Inflammatory macrophage treated with lipopolysaccharide for 1 hour (primary cell): Measurements from ENCODE around the gene MIA3.
"Not testable (repeated sequence)": the region's sequence is repeated elsewhere in the genome, so short reads cannot be mapped to it uniquely, and the experiment has no call there.

Experiments used
- DNase-seq, 2 donors: peaks; one replicate each; pipeline ENCODE4 v3.0.0-alpha.2; 2020 to 2022

The MIA3 gene

GRCh38 chr1:222665964-222666363 is 48.1 kb downstream of the MIA3 start:
- DNase-seq: no peak

- DNase-seq: not testable (repeated sequence)
These were observed 50.3 kb downstream of the MIA3 start for GRCh38 chr1:222668184-222668583.

- DNase-seq: not testable (repeated sequence)
These were observed 51.2 kb downstream of the MIA3 start for GRCh38 chr1:222669107-222669506.

- no peak for DNase-seq
These were observed 52.2 kb downstream of the MIA3 start for GRCh38 chr1:222670110-222670509.

DNA sequence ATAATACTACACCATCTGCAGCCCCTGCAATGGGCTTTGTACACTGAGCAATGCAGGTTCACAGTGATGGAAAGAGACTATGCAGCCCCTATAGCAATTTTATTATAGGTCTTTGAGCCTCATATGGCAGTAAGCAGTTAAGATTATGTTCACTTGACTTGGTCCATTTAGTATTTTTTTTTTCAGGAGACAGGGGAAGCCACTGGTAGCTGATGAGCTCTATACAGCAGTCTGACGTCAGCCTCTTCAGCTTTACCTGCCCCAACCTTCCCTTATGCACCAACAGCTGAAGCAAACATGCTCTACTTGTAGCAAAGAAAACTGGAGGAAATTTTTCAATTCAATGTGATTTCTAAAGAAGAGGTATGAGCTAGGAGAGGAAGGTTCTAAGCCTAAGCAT is 62.2 kb downstream of the MIA3 start:
- no peak for DNase-seq

- DNase-seq: no peak
These were observed 73.1 kb downstream of the MIA3 start for GRCh38 chr1:222691016-222691415.

DNA sequence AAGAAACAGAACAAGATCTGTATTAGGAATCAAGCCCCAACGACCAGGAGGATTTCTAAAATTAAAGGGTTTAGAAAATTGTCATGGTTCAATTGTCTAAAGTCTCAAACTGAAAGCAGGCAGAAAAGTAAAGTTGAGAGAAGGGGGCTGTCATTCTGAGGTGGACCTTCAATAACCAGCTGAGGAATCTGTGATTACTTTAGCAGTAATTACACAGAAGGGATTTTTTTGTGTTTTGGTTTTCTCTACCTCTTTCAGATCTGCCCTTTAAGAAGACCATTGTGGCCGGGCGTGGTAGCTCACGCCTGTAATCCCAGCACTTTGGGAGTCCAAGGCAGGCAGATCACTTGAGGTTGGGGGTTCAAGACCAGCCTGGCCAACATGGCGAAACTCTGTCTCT is 77.0 kb downstream of the MIA3 start:
- no peak for DNase-seq

GRCh38 chr1:222696741-222697140 is 78.8 kb downstream of the MIA3 start:
- no peak for DNase-seq

DNA sequence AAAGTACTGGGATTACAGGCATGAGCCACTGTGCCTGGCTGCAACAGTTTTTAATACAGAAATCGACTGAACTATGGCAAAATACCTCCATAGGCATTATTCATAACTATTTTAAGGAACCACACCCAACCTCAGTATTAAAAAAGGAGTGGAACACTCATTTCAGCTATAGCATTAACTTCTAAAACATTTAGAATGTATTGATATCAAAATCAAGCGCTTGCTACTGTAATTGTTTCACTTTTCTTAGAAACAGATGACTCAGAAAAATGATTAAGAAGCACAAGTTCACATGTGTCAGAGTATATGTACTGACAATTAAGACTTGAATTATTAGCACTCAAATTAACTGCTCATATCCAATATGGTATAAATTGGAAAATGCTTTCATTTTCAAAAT is 79.3 kb downstream of the MIA3 start:
- no peak for DNase-seq

GRCh38 chr1:222697826-222698225 is 79.9 kb downstream of the MIA3 start:
- DNase-seq: no peak

DNA sequence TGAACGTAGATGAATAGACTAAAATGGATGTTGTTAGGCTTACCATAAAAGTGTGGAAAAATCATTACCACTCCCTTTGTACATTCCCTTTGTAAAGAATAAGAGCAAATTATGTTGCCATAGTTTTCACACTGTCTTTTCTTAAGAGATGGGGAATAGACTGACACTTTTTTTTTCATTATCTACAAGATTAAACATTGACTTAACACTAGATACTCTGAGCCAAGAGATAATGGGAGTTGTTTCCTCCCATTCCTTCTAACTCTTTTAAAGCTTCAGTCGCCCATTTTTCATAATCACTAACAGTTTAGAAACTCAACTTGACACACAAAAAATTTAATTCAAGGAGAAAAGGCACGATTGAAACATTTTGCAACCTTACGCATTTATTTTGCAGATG is 84.3 kb downstream of the MIA3 start:
- DNase-seq: no peak

DNA sequence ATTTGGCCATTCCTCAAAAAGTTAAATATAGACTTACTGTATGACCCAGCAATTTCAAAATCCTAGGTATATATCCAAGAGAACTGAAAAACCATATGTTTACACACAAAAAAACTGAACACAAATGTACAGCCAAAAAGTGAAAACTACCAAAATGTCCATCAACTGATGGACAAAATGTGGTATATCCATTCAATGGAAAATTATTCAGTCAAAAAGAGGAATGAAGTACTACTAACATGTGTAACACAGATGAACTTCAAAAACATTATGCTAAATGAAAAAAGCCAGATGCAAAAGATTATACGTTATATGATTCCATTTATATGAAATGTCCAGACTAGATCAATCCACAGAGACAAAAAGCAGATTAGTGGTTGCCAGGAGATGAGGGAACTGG is 86.4 kb downstream of the MIA3 start:
- no peak for DNase-seq

GRCh38 chr1:222706815-222707214 is 88.9 kb downstream of the MIA3 start:
- no peak for DNase-seq

- DNase-seq: no peak
These were observed 91.8 kb downstream of the MIA3 start for GRCh38 chr1:222709700-222710153.

- DNase-seq: peak; percentile 53 to 67
These were observed 93.7 kb downstream of the MIA3 start for GRCh38 chr1:222711319-222712252.

DNA sequence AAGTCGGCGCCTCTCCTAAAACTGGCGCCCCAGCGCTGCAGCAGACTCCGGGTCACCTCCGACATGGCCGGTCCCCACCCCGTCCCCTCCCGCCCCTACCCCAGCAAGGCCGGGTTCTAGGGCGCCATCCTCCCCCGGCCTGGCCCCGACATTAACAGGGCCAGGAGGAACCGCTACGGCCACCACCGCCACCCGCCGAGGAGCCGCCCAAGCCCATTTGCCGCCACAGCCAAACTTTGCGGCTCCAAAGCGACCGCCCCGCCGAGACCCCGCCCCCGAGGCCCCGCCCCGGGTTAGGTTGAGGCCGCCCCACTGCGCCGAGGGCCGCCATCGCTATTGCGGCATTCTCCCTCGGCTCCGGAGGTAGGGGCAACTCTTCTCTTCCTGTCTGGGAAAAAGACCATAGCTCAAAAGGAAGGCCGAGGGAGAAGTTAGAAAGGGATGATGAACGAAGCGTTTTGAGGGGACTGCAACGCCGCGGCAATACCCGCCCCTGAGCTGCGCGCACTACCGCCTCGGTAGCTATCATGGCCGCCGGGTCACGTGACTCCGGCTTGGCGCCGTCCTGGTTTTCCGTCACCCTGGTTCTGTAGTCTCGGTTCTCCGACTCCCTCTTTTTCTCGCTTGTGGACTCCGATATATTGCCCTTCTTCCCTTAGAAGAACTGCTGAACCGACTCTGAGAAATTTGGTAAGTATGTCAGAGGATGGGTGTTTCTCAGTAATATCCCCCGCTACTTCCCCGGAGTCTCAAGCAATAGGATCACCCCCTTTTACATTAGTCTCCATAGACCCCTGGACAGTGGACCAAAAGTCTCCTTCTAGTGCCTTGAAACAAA is 94.6 kb downstream of the MIA3 start, which contains the start of the genes AIDA and BROX:
Gene AIDA (minus strand): TSS at position 239 of the 838 bp plus-strand sequence. CDS start 174 bp downstream, at position 65.
Gene BROX (plus strand): TSS at position 312 of the 838 bp plus-strand sequence. CDS start 3,136 bp downstream, outside the sequence.
- peak; percentile 75 to 92 for DNase-seq

GRCh38 chr1:222713091-222713961 is 95.4 kb downstream of the MIA3 start:
- DNase-seq: peak; percentile 87 to 91

GRCh38 chr1:222716393-222716792 is 98.5 kb downstream of the MIA3 start:
- no peak for DNase-seq
